H1 (cell line): ENCODE measurements around the gene LRRFIP1. TPM values are rescaled to one million over a fixed set of nuclear protein-coding genes. Genes with fewer than 3 reads are reported as not detected.

Experiments
- BCL11A ChIP-seq, 2 experiments: IDR thresholded peaks; one replicate each; pipeline ENCODE4 v1.6.1; 2011; ENCODE audit warnings: low read depth in 2 of 2, low read length in 2 of 2, mild to moderate bottlenecking in 2 of 2
- CHD1 ChIP-seq: IDR thresholded peaks from 2 replicates; pipeline ENCODE4 v1.6.1; 2012; ENCODE audit warnings: low read depth, low read length, improper control_type of control experiment
- MAX ChIP-seq: IDR thresholded peaks from 2 replicates; pipeline ENCODE4 v1.6.1; 2012; ENCODE audit warnings: inconsistent platforms
- POLR2AphosphoS5 ChIP-seq: IDR thresholded peaks from 2 replicates; pipeline ENCODE4 v1.6.1; 2011; ENCODE audit warnings: low read depth, low read length
- SAP30 ChIP-seq: fragments of 300-600 bp; sonication (generic); IDR thresholded peaks from 2 replicates; pipeline ENCODE4 v1.7.1; 2012; ENCODE audit warnings: low read length, moderate library complexity, mild to moderate bottlenecking, inconsistent platforms; ENCODE audit not compliant: insufficient read depth, insufficient replicate concordance
- SIN3A ChIP-seq, 2 experiments: IDR thresholded peaks in 1 of 2; conservative IDR thresholded peaks in 1 of 2; 2 replicates each; pipeline ENCODE4 v1.6.1; 2011 to 2012; ENCODE audit warnings: low read length in 2 of 2, improper control_type of control experiment in 1 of 2, low read depth in 1 of 2, mild to moderate bottlenecking in 1 of 2
- SP4 ChIP-seq: IDR thresholded peaks from 2 replicates; pipeline ENCODE4 v1.6.1; 2012; ENCODE audit warnings: low read length, inconsistent platforms
- TEAD4 ChIP-seq: IDR thresholded peaks from 2 replicates; pipeline ENCODE4 v1.6.1; 2012; ENCODE audit warnings: low read depth, low read length, inconsistent platforms, mixed read lengths
- USF2 ChIP-seq: IDR thresholded peaks from 2 replicates; pipeline ENCODE4 v1.6.1; 2011; ENCODE audit warnings: low read length, improper control_type of control experiment
- YY1 ChIP-seq: IDR thresholded peaks from 2 replicates; pipeline ENCODE4 v1.6.1; 2011; ENCODE audit warnings: low read depth, mild to moderate bottlenecking, low read length
- polyA plus RNA-seq, 7 experiments: library from polyadenylated mRNA; depleted of rRNA in 3 of 7; stranded (reverse) in 5 of 7; unstranded in 2 of 7; fragments of >200 nt in 5 of 7; fragments of 200-250 nt in 2 of 7; gene quantifications; 1 replicate in 5 of 7; 2 replicates in 1 of 7; 4 replicates in 1 of 7; pipeline versions ENCODE4 v1.2.1 to v1.2.3, GENCODE V29; 2011 to 2013; ENCODE audit warnings: missing spikeins in 2 of 7, mixed read lengths in 2 of 7
- total RNA-seq: library from RNA; stranded (reverse); fragmentation: NEBNext Ultra II Directional; extraction: Animal tissue kit (Norgen Biotek cat#: 25700); gene quantifications from 2 replicates; pipeline ENCODE4 v1.2.1, GENCODE V29; 2021
- TF ChIP-seq, protein P1 (sequence below): fragments of 300-600 bp; sonication (generic); IDR thresholded peaks from 2 replicates; pipeline ENCODE4 v1.7.1; 2012; ENCODE audit warnings: low read length, moderate library complexity, mild to moderate bottlenecking, inconsistent platforms; ENCODE audit not compliant: insufficient replicate concordance

Gene LRRFIP1
- total and polyA plus RNA-seq, 2 of the 8 experiments (the other 6 are each of a cell fraction or from before 2014, with no cell fraction given), result 12.1 to 75.8 TPM

GRCh38 chr2:237815637-237816036, 188.2 kb downstream of the LRRFIP1 start (continued):
- TF ChIP-seq, protein P1, sequence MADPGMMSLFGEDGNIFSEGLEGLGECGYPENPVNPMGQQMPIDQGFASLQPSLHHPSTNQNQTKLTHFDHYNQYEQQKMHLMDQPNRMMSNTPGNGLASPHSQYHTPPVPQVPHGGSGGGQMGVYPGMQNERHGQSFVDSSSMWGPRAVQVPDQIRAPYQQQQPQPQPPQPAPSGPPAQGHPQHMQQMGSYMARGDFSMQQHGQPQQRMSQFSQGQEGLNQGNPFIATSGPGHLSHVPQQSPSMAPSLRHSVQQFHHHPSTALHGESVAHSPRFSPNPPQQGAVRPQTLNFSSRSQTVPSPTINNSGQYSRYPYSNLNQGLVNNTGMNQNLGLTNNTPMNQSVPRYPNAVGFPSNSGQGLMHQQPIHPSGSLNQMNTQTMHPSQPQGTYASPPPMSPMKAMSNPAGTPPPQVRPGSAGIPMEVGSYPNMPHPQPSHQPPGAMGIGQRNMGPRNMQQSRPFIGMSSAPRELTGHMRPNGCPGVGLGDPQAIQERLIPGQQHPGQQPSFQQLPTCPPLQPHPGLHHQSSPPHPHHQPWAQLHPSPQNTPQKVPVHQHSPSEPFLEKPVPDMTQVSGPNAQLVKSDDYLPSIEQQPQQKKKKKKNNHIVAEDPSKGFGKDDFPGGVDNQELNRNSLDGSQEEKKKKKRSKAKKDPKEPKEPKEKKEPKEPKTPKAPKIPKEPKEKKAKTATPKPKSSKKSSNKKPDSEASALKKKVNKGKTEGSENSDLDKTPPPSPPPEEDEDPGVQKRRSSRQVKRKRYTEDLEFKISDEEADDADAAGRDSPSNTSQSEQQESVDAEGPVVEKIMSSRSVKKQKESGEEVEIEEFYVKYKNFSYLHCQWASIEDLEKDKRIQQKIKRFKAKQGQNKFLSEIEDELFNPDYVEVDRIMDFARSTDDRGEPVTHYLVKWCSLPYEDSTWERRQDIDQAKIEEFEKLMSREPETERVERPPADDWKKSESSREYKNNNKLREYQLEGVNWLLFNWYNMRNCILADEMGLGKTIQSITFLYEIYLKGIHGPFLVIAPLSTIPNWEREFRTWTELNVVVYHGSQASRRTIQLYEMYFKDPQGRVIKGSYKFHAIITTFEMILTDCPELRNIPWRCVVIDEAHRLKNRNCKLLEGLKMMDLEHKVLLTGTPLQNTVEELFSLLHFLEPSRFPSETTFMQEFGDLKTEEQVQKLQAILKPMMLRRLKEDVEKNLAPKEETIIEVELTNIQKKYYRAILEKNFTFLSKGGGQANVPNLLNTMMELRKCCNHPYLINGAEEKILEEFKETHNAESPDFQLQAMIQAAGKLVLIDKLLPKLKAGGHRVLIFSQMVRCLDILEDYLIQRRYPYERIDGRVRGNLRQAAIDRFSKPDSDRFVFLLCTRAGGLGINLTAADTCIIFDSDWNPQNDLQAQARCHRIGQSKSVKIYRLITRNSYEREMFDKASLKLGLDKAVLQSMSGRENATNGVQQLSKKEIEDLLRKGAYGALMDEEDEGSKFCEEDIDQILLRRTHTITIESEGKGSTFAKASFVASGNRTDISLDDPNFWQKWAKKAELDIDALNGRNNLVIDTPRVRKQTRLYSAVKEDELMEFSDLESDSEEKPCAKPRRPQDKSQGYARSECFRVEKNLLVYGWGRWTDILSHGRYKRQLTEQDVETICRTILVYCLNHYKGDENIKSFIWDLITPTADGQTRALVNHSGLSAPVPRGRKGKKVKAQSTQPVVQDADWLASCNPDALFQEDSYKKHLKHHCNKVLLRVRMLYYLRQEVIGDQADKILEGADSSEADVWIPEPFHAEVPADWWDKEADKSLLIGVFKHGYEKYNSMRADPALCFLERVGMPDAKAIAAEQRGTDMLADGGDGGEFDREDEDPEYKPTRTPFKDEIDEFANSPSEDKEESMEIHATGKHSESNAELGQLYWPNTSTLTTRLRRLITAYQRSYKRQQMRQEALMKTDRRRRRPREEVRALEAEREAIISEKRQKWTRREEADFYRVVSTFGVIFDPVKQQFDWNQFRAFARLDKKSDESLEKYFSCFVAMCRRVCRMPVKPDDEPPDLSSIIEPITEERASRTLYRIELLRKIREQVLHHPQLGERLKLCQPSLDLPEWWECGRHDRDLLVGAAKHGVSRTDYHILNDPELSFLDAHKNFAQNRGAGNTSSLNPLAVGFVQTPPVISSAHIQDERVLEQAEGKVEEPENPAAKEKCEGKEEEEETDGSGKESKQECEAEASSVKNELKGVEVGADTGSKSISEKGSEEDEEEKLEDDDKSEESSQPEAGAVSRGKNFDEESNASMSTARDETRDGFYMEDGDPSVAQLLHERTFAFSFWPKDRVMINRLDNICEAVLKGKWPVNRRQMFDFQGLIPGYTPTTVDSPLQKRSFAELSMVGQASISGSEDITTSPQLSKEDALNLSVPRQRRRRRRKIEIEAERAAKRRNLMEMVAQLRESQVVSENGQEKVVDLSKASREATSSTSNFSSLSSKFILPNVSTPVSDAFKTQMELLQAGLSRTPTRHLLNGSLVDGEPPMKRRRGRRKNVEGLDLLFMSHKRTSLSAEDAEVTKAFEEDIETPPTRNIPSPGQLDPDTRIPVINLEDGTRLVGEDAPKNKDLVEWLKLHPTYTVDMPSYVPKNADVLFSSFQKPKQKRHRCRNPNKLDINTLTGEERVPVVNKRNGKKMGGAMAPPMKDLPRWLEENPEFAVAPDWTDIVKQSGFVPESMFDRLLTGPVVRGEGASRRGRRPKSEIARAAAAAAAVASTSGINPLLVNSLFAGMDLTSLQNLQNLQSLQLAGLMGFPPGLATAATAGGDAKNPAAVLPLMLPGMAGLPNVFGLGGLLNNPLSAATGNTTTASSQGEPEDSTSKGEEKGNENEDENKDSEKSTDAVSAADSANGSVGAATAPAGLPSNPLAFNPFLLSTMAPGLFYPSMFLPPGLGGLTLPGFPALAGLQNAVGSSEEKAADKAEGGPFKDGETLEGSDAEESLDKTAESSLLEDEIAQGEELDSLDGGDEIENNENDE, result no peak
- TF ChIP-seq MAX, result no peak
- no peak for TF ChIP-seq SIN3A (conservative IDR thresholded peaks at IDR 0.05 in 1 of 2, IDR thresholded peaks at IDR 0.05 in 1 of 2; ENCODE audit: low read depth in 1 of 2, low read length in 2 of 2)
- no peak for TF ChIP-seq POLR2AphosphoS5
- TF ChIP-seq SAP30, result no peak
- no peak for TF ChIP-seq SP4
- TF ChIP-seq CHD1, result no peak
- no peak for TF ChIP-seq TEAD4
- TF ChIP-seq USF2, result no peak
- TF ChIP-seq BCL11A (IDR thresholded peaks at IDR 0.05; ENCODE audit: low read depth in 2 of 2, low read length in 2 of 2), result no peak
- no peak for TF ChIP-seq YY1
